A549 treated with Mapracorat at 1 μM for 4 hours (cell line): ENCODE data around the gene ZNF627. TPM values are rescaled to one million over a fixed set of nuclear protein-coding genes. Genes with fewer than 3 reads are reported as not detected.

Source experiments
- total RNA-seq: library from RNA; stranded (reverse); fragments of 200-300 nt; extraction: Qiagen RNA extraction; gene quantifications from 5 replicates; pipeline ENCODE4 v1.2.3, GENCODE V29; 2022

The ZNF627 gene
- 2.8 to 4.9 TPM (median 3.9 TPM) in 5 replicates for total RNA-seq

GRCh38 chr19:11597202-11598102 is at the start of gene ZNF627:
TSS of gene ZNF627 (plus strand) at chr19:11597483. CDS start at chr19:11597628, 145 bp downstream.

GRCh38 chr19:11558881-11559828 is 38.1 kb upstream of the ZNF627 start, which contains the start of gene ELOF1:
TSS of gene ELOF1 (minus strand) at chr19:11559230. CDS start at chr19:11554347, 4,883 bp downstream.

GRCh38 chr19:11577451-11578257 is 19.6 kb upstream of the ZNF627 start, which contains the start of gene ACP5:
TSS of gene ACP5 (minus strand) at chr19:11577645. CDS start at chr19:11577317, 328 bp downstream.

Other genes with a start within 250 kb of the ZNF627 start
- gene PLPPR2, start 242.1 kb upstream of the ZNF627 start, total RNA-seq: 7.1 to 10.7 TPM (median 9.4 TPM) in 5 replicates
- 1.8 to 2.5 TPM (median 2.0 TPM) in 5 replicates for gene SWSAP1, start 222.8 kb upstream of the ZNF627 start, total RNA-seq
- gene EPOR, start 213.2 kb upstream of the ZNF627 start, total RNA-seq: 3.1 to 5.0 TPM (median 4.6 TPM) in 5 replicates
- 1.1 to 3.0 TPM (median 1.7 TPM) in 5 replicates for gene RGL3, start 178.2 kb upstream of the ZNF627 start, total RNA-seq
- gene ODAD3, start 162.4 kb upstream of the ZNF627 start, total RNA-seq: 0.49 to 1.6 TPM (median 1.1 TPM) in 5 replicates
- gene PRKCSH, start 161.8 kb upstream of the ZNF627 start, total RNA-seq: 242 to 258 TPM (median 251 TPM) in 5 replicates
- gene ELAVL3, start 116.4 kb upstream of the ZNF627 start, total RNA-seq: 0.09 to 0.21 TPM (median 0.15 TPM) in 4 of 5 replicates, not detected in the other
- gene ZNF653, start 91.6 kb upstream of the ZNF627 start, total RNA-seq: 4.5 to 6.4 TPM (median 5.0 TPM) in 5 replicates
- gene ECSIT, start 68.3 kb upstream of the ZNF627 start, total RNA-seq: 23.8 to 32.3 TPM (median 31.6 TPM) in 5 replicates
- gene CNN1, start 58.6 kb upstream of the ZNF627 start, total RNA-seq: 0.31 to 0.77 TPM (median 0.39 TPM) in 5 replicates
- gene ELOF1, start 38.3 kb upstream of the ZNF627 start, total RNA-seq: 94.7 to 120 TPM (median 95.7 TPM) in 5 replicates
- 0.16 to 0.72 TPM (median 0.28 TPM) in 3 of 5 replicates, not detected in the others for gene ACP5, start 19.8 kb upstream of the ZNF627 start, total RNA-seq
- gene ZNF823, start 141.5 kb downstream of the ZNF627 start, total RNA-seq: 1.5 to 3.6 TPM (median 2.9 TPM) in 5 replicates
- not detected in 5 replicates for gene ZNF441, start 169.5 kb downstream of the ZNF627 start, total RNA-seq
- not detected in 5 replicates for gene ZNF491, start 201.0 kb downstream of the ZNF627 start, total RNA-seq
- gene ZNF440, start 216.8 kb downstream of the ZNF627 start, total RNA-seq: 0.02 TPM in 1 of 5 replicates, not detected in the others